Adrenal gland (tissue), 5 donors: Measurements from ENCODE around the gene PIANP.

Source experiments
- POLR2A ChIP-seq, 2 donors: fragments of 450-650 bp; IDR thresholded peaks; one replicate each; pipeline ENCODE4 v1.6.1; 2017; ENCODE audit warnings: antibody characterized with exemption in 2 of 2, mild to moderate bottlenecking in 2 of 2, moderate library complexity in 1 of 2
- TF ChIP-seq, protein P1 (sequence below), 6 experiments: fragments of 450-650 bp in 4 of 6; fragments of 200-600 bp in 2 of 6; sonication (generic) in 1 of 6; IDR thresholded peaks; 1 replicate in 5 of 6; 2 replicates in 1 of 6; pipeline versions ENCODE4 v1.5.1 to v1.8.0; 2016 to 2021; ENCODE audit warnings: antibody characterized with exemption in 6 of 6, mild to moderate bottlenecking in 2 of 6, moderate library complexity in 1 of 6
- donor health status: DM: no; HTN: no; CAD: no.

DNA sequence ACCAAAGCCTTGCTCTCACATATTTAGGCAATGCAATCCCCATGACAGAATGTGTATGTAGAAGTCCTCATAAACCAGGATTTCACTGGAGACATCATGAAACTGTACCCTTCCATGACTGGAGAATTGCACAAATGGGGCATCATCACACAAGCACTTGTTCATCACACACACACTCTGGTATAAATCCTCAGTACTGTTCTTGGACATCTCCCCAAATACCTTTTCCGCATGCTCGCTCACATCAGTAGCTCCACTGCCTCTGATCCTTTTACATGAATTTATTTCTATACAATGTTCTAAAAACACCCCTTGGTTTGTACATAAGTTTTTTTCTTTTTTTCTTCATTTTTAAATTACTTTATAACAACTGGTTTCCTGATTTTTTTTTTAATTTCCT lies 34.4 kb downstream of the PIANP start:
- TF ChIP-seq POLR2A (IDR thresholded peaks at IDR 0.05), result no peak
- TF ChIP-seq, protein P1, sequence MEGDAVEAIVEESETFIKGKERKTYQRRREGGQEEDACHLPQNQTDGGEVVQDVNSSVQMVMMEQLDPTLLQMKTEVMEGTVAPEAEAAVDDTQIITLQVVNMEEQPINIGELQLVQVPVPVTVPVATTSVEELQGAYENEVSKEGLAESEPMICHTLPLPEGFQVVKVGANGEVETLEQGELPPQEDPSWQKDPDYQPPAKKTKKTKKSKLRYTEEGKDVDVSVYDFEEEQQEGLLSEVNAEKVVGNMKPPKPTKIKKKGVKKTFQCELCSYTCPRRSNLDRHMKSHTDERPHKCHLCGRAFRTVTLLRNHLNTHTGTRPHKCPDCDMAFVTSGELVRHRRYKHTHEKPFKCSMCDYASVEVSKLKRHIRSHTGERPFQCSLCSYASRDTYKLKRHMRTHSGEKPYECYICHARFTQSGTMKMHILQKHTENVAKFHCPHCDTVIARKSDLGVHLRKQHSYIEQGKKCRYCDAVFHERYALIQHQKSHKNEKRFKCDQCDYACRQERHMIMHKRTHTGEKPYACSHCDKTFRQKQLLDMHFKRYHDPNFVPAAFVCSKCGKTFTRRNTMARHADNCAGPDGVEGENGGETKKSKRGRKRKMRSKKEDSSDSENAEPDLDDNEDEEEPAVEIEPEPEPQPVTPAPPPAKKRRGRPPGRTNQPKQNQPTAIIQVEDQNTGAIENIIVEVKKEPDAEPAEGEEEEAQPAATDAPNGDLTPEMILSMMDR (IDR thresholded peaks at IDR 0.05), result no peak
